ENCODE measurements around the gene P4HB.

P4HB gene

DNA sequence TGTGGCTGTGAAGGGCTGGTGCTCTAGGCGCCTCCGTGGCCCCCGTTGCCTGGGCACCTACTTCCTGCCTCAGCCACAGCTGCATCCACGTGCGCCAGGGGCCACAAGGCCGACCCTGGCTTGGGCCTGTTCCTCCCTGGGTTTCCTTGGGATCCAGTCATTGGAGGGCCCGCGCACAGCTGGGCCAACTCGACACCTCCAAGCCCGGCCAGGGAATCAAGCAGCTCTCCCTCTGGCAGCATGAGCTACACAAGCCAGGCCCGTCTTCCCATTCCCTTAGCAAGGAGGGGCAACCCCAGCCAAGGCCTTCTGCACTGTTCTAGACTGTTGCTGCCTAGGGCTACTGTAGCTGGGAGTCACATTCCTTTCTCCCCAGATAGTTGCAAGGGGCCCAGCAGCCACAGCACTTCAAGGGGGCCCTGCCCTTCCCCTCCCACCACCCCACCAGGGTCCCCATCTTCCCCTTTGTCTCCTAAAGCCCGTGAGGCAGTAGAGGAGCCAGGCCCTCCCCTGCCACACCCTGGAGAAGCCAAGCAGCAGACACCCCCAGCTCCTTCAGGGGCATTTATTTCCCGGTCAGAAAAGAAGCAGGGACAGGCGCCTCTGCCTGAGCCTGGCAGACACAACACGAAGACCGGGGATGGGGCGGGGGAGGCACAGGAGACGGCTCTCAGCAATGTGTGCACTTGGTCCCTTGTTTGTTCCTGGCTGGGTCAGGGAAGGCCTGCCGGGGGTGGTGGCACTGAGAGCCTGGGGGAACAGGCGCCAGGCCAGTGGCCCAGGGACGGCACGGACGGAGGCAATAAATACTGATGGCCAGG, 7.0 kb upstream of the P4HB start:
- DNase-seq = peak; percentile 54

DNA sequence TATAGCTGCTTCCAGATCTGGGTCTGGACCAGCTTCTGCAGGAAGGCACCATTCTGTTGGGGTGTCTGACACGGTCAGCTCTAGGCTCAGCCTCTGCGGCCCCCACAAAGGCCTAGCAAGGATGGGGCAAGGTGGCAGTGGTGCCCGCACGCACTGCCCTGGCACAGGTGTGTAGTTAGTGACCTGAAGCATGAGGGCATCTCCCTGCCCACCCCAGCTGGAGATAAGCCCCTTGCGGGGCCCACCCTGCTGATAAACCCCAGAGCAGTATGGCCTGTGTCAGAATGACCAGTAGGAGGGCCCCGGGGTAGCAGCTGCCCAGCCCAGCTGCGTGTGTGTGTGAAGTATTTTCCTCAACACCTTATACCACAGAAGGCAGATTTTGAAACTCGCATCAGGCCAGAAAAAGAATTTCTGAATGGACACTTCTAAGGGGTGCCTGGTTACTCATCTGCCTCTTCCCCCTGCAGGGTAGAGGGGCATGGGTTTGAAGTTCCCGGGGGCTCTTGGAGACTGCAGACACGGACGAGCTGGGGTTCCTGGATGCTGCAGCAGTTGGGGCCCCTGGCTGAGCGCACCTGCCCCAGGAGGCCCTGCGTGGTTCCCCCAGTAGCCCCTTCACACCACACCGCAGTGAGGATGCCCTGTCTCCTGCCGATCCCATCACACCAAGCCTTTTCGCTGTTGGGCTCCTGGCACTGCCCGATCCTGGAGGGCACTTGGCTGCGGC, 6.3 kb upstream of the P4HB start:
- DNase-seq = peak; percentile 39

DNA sequence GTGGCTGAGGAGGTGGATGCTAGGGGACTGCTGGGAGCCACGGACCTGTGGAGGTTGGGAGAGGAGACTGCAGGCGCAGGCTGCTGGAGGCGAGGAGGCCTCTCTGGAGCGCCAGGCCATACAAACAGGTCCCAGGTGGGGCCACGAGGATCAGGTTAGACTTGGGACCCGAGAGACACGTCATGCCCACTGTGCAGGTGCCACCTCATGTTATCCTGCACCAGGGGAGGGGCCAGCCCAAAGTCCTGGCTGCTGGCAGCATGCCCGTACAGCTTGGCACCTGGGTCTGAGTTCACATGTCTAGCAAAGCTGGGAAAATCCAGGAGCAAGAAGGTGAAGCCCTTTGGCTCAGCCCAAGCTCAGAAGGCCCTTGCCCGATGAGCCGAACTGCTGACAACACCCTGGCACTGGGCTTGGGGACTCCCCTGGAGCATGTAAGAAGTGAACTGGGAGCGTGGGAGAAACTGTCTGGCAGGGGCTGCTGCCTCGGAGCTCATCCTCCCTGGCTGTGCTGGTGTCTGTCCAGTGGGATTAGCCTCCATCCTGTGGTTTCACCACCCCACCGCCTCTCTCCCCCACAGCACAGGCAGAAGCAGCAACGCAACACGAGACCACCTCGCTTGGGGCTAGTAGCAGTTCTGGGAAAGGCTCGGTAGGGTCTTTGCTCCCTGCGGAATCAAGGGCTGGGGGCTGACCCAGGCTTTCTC, 5.6 kb upstream of the P4HB start:
- peak; percentile 39 for DNase-seq

DNA sequence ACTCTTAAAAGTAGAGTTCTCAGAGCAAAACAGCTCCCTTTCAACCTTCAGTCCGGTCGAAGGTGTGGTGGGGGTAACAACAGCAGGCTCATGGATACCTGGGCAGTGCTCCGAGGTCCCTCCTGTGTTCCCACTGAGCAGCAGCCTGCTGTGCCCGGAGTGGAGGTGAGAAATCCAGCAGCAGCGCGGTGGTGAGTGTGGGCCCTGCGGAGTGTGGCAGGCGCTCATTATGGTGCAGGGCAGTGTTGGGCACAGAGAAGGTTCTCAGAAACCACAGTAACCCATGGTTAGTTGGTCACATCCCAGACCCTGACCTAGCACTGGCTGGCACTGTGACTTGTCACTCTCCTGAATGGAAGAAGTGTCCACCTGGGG, 5.0 kb upstream of the P4HB start:
- DNase-seq = no peak

DNA sequence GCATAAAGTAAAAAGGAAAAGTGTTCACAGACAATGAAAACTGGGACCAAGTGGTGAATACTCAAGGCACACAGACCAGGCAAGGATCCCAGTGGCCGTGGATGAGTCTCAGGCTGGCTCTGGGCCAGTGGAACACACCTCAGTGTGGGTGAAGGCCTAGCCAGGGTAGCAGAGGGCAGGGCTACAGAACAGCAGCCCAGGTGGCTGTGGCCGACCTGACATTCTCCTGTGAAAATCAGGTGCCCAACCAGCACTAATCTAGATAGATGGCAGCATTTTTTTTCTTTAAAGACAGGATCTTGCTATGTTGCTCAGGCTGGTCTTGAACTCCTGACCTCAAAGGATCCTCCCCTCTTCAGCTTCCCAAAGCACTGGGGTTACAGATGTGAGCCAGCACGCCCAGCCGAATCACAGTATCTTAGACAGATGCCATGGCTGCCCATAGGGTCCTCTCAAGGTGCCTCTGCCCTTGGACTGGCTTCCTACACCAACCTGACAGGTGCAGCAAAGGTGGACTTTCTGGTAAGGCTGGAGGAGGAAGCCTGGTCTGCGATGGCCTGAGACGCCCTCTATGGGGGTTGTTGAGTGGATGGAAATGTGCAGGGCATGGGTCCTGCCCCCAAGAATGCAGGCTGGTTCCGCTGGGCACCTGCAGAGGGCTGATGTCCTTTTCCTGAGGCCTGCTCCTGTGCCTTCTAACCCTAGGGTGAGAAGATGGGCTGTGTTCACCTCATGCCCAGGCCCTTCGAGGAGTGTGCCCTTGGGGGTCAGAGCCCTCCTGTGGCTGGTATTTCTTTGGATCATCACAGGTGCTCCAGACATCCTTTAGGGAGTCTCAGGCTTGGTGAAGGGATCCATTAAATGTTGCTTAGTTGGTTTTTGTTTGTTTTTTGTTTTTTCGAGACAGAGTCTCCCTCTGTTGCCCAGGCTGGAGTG, 3.8 kb upstream of the P4HB start:
- no peak for DNase-seq

DNA sequence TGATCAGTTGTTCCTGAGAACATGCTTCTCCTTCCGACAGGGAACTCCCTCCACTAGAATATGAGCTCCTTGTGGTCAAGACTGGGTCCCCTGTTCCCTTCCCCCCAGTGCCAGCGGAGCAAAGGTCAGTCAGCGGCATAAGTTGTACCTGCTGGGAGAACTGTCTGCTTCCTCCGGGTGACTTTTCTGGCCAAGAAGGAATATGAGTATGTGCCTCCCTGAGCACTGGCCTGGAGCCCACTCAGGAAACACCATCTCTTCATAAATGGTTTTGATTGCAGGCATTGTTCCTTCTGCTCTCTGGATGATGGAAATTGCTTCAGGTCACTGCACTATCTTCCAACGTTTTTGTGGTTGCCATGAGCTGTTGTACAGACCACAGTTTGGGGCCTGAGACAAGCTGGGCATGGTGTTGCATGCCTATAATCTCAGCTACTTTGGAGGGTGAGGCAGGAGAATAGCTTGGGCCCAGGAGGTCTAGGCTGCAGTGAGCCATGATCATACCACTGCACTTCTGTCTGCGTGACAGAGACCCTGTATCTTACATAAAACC, 2.9 kb upstream of the P4HB start:
- no peak for DNase-seq

DNA sequence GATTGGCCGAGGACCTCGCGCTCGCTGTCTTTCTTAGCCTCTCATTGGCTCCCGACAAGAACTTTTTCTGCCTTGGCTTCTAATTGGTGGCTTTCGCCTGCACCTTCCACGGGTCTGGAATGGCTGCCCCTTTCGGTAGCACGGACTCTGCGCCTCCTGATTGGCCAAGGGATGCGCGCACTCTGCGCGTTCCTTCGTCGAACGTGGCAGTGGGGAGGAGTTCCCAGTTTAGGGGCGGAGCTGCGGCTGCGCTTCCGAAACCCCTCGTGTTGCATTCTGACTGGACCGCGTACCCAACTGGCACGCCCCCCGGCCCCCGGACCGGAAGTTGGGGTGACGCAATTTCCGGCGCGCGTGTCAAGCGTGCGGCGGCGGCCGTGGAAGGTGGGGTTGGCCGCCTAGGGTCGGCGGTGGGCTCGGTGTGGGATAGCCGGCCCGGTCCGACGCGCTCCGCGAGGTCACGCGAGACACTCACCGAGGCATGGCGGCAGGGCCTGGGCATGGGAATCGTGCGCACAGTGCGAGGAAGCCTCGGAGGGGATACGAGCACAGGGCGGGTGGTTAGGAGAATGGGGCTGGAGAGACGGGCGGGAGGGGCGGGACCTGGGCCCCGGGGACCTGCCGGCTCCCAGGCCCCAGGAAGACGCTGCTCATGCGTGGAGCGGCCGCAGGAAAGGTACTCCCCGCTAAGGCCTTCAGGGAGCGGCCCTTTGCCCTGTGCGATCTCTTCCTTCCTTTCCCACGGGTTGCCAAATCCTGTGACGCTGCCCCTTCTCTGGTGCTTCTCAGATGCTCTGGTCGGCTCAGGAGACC, 627 bp upstream of the P4HB start:
- peak; percentile 99 for DNase-seq

DNA sequence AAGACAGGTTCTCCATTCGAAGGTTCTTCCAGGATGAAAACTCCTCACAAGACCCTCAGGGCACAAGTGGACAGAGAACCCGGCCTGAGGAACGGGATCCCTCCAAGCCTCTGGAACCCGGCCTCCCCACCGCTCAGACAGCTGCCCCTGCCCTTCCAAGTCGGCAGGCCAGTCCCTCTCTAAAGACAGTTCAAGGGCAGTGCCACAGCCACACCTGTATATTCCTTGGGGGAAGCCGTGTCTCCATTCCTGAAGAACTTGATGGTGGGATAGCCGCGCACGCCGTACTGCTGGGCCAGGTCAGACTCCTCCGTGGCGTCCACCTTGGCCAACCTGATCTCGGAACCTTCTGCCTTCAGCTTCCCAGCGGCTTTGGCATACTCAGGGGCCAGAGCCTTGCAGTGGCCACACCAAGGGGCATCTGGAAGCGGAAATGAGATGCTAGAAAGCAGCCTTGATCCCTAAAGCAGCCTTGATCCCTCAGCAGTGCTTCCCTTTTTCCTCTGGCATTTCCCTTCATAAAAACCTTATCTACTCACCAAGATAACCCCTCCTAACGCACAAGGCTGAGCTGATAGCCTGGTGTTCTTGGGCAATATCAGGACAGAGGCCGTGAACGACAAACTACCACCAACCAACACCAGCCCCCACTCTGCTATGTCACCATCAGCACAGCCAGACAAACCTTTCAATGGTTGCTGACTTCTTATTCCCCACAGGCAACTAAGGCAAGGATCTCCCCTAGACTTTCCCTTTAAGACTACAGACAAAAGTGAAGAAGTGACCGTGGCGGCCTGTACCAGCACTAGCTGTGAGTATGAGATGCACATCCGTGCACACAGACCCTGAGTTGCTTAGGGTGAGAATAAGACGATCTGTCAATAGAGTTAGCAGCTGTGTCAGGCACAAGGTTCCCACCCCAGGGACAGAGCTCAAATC, 1.1 kb downstream of the P4HB start:
- peak; percentile 36 for DNase-seq

DNA sequence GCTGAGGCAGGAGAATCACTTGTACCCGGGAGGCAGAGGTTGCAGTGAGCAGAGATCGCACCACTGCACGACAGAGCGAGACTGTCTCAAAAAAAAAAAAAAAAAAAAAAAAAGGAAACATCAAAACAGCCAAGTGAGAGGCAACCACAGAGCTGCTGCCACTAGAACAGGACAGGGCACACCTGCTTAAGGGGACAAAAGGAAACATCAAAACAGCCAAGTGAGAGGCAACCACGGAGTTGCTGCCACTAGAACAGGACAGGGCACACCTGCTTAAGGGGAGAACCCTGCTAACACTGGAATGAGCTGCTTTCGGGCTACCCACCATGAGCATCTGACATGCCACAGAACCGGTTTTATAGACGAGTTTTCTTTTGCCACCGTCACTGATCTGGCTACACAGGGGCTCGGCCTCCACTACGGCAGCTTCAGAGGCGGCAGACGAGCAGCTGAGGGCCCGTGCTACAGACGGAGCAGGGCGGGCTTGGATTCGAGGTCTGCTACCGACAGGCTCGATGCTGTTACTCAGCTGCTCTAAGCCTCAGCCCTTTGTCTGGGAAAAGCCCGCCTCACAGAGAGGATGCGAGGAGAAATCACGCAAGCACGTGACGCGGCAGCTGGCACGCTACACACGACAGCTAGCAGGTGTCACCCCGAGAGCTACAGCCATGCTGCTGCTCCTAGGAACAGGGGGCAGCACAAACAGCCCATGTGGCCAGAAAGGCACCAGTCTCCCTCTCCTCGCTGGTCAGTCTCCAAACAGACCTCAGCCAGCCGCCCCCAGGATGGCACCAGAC, 2.0 kb downstream of the P4HB start:
- DNase-seq = no peak

DNA sequence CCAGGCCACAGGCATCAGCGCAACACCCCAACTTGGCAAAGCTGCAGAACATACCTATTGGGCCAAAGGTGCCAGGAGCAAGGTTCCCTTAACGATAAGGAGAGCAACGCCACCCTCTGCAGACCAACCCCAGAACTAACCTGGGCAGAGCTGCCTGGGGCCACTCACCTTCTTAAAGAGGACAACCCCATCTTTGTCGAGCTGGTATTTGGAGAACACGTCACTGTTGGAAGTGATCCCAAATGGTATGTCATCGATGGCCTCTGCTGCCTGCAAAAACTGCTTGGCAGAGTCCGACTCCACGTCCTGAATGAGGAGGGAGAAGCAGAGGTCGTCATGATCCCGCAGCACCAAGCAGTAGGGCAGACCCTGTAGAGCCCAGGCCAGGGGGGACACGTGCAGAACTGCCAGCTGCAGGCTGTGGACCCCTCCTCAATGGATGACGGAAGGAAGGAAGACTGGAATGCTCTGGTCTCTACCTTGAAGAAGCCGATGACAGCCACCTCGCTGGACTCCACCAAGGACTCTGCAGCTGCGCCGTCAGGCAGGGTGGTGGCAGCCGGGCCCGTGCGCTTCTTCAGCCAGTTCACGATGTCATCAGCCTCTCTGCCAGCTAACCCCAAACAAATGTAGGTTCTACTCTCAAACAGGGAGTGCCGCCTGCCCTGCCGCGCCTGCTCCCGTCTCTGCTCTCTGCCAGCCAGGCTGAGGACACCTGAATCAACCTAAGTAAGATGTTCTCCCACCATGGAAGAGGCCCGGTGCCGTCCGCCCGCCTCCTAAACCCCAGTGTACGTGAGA, 5.2 kb downstream of the P4HB start:
- DNase-seq = no peak

DNA sequence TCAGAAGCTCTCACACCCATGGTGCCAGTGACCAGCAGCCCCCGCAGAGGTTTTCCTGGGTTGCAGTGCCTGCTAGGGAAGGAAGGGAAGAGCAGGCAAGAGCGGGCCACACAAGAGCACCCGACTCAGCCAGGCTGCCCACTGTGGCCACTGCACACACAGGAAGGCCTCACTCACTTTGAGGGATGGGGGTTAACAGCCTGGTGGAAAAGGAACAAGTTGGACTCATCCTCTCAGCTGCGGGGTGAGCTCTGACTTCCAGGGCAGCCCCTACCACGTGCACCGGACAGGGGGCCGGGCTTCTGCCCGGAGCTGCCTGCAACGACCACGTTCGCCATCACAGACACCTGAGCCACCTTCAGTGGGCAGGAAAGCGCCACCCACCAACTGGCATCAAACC, 8.1 kb downstream of the P4HB start:
- no peak for DNase-seq

DNA sequence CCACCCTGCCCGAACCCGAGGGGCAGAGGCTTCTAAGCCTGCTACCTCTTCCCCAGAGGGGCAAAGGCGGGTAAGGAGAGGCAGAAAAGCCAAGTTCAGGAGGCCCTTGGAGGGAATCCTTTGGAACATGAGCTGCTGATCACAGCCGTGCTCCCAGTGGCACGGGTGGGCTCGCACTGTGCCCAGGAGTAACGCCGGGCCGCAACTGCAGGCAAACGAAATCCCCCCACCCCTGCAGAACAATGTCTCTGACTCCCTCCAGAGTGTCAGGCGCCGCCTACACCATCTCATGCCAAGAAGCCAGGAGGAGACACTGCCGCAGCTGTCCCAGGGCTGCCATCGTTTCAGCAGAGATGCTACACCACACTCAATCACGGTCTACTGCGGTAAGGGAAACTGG, 8.9 kb downstream of the P4HB start:
- no peak for DNase-seq

DNA sequence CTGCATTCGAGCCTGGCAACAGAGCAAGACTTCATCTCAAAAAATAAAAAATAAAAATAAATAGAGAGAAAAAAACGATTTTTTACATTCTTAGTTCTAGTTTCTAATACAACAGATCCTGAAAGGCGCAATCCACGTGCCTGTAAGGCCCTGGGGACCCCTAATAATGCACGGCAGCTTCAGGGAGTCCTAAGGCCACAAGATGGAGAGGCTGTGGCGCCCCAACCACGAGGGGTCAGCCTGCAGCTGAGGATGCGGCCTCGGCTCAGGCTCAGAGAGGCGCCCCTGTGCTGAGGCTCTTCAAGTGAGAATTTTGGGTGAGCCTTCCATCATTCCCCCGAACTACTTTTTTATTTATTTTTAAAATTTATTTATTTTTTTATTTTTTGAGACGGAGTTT, 10.9 kb downstream of the P4HB start:
- no peak for DNase-seq

DNA sequence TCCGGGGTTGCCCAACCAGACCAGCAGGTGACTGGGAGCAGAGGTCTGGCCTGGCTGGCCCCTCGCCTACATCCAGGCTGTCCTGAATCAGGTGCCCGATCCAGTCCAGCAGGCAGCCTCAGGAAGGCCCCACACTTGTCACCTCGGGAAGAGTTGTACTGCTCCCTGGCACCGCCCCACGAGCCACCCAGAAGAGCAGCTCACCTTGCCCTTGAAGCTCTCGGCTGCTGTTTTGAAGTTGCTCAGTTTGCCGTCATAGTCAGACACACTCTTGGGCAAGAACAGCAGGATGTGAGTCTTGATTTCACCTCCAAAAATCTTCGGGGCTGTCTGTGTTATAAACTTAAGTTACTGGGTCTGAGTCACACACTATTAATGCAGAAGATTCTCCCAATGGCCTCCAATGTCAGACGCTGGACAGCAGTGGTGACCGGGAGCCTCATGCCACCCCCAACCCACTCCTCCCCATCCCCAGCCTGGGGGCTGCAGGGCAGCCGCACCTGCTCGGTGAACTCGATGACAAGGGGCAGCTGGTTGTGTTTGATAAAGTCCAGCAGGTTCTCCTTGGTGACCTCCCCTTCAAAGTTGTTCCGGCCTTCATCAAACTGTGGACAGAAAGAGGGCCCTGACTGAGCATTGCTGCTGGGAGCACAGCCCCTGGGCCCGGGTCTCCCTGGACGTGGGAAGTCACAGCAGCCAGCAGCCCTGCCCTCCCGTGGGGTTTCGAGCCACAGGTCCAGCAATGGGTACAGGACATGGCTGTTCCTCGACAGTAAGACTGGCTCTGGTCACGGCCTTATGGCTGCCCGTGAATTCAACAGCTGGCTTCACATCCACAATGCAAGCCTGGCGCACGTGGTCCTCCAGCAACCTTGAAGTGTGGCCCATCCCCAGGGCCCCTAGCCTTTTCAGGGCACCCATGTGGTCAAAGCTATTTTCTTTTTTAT, 13.3 kb downstream of the P4HB start:
- no peak for DNase-seq

DNA sequence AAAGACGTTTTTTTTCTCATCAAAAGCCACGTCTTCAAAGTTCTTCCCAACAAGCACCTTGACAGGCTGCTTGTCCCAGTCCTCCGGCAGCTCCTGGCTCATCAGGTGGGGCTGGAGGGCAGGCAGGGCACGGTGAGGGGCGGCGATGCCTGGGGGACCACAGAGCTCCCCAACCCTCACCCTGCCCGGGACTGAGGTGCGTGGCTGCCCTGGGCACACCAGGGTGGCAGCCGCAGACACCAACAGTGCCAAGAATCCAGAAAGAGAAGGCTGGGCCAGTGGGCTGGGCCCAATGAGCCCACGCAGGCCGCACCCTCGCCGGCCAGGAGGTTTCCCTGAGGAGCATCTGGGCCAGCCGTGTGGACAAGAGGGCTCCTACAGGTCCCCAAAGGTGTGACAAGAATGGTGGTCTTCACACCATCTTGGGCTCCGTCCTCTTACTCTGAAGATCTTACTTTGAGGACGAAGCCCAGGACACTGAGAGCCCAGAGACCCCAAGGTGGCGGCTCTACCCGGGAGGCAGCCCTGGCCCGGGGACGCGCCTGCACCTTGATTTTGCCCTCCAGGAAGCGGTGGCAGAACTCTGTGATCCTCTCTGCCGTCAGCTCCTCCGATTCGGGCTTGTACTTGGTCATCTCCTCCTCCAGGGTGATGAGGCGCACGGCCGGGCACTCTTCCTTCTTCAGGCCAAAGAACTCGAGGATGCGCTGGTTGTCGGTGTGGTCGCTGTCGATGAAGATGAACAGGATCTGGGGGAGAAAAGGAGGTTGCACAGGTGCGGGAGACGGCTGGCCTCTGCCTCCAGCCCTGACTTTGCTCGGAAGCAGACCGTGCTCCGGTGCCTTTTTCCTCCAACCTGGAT, 14.2 kb downstream of the P4HB start:
- DNase-seq = no peak

DNA sequence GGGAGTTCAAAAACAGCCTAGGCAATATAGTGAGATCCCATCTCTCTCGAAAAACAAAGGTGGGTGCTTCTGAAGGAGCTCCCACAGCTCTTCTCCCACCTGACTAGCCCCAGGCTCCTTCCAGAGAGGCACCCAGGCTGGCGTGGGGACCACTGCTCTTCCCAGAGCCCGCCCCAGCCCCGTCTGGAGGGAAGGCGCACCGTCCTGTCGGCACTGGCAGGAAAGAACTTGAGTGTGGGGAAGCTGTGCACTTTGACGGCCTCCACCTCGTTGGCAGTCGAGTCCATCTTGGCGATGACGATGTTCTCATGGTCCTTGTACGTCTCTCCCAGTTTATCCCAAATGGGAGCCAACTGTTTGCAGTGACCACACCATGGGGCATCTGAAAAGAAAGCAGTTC, 15.0 kb downstream of the P4HB start:
- no peak for DNase-seq

All from stimulated activated CD8-positive, alpha-beta memory T cell treated with anti-CD3 and anti-CD28 coated beads, Interleukin-4, amount 100 ng/mL, for 48 hours (primary cell).